Stimulated activated CD4-positive, alpha-beta T cell treated with anti-CD3 and anti-CD28 coated beads, Interleukin-1b, Interleukin-23, amount 100 ng/mL, for 48 hours (primary cell): ENCODE results near the gene CARD14.
"Not testable (repeated sequence)": the region's sequence is repeated elsewhere in the genome, so short reads cannot be mapped to it uniquely, and the experiment has no call there.

Experiments
- DNase-seq: peaks from one replicate; pipeline ENCODE4 v3.0.0-alpha.2; 2020

The CARD14 gene

DNA sequence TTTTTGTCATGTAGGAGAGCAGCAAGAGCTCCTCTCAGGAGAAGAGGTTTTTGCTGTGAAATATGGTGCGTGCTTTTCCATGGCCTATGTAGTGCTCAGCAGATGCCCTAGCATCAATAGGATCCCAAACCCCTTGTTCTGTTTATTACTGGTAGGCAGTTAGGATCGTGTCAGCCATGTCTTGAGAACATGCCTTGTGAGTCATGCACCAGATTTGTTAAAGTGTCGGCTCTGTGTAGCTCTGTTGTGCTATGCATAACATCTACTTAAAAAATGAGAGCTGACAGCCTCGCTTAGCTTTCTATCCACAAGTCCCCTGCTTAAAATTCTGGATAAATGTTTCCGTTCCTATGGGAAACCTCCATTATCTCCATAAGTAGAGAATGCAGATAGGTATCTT is 18.5 kb upstream of the CARD14 start:
- no peak for DNase-seq

DNA sequence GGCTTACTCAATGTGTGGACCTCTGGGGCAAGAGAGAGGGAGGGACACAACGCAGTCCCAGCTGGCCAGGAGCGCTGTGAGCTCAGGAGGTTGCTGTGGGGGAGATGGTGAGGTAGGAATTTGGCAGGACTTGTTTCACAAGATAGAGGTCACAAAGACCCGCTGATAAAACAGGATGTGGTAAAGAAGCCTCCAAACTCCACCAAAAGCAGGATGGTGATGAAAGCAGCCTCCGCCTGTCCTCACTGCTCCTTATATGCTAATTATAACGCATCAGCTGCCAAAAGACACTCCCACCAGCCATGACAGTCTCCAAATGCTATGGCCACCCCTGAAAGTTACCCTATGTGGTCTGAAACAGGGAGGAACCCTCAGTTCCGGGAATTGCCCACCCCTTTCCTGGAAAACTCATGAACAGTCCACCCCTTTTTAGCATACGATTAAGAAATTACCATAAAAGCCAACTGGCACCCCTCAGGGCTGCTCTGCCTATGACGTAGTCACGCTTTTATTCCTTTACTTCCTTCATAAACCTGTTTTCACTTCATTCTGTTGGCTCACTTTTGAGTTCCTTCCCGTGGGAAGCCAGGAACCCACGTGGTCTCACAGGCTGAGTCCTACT is 17.6 kb upstream of the CARD14 start:
- peak; percentile 20 for DNase-seq

DNA sequence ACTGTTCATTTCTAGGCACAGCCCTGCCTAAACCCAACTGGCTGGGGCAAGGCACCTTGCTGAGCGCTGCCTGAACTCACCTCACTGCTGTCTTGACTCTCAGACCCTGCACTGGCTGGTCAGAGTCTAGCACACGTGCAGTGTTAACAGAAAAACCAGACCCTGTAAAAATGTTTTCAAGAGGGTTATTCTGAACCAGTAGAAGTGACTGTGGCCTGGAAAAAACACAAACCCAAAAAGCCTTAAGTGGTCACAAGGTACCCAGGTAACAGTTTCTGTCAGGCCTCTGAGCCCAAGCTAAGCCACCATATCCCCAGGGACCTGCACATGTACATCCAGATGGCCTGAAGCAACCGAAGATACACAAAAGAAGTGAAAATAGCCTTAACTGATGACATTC is 16.8 kb upstream of the CARD14 start:
- DNase-seq = no peak

DNA sequence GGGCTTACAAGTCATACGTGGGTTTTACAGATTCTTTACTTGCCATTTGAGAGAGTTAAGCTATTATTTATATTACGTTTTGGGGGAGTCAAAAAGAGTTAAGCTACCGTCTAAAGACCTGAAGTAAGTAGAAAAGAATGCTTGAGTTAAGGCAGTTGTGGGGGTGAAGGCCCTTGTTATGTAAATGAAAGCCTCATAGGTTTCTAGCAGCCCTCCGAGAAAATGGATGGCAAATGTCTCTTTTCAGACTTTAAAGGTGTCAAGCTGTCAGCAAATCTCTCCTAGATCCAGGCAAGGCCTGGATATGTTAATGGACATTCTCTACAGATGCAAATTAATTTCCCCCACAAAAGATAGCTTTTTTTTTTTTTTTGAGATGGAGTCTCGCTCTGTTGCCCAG is 15.7 kb upstream of the CARD14 start:
- DNase-seq = no peak

DNA sequence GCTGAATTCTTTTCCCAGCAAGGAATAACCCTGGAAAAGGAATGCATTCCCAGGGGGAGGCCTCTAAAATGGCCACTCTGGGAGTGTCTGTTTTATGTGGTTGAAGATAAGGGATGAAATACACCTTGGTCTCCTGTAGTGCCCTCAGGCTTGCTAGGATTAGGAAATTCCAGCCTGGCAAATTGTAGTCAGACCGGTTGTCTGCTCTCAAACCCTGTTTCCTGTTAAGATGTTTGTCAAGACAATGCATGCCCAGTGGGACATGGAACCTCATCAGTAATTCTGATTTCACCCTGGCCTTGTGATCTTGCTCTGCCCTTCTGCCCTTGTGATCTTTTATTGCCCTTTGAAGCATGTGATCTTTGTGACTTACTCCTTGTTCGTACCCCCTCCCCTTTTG is 14.2 kb upstream of the CARD14 start:
- DNase-seq = not testable (repeated sequence)

DNA sequence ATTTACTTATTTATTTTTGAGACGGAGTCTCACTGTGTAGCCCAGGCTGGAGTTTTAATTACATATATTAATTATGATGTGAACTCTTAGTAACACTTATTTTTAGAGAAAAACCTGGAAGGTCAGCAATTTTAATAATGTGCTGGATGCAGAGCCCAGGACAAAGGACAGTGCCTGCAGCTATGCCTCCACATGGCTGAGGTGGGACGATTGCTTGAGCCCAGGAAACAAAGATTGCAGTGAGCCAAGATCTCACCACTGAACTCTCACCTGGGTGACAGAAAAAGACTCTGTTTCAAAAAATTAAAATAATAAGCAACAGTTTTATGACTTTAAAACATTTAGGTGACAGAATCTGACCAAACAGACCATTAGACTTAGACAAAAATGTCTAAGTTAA is 11.0 kb upstream of the CARD14 start:
- no peak for DNase-seq

DNA sequence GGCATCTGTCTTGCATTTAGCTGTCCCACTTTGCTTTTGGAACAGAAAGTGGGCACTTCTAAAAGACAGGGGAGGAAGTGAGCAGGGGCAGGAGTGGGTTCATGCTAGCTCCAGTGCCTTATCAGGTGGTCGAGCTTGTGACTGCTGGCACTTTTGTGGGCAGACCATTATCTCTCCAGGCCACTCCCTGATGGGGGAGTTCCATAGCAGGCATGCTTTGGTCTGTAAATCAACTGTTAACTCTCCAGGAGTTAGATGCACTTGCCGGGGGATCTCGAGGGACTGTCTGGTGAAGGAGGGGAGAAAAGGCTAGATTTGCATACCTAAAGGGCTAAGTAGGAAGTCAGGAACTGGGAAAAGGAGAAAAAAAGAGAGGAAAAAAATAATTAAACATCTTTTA is 9.3 kb upstream of the CARD14 start:
- no peak for DNase-seq

DNA sequence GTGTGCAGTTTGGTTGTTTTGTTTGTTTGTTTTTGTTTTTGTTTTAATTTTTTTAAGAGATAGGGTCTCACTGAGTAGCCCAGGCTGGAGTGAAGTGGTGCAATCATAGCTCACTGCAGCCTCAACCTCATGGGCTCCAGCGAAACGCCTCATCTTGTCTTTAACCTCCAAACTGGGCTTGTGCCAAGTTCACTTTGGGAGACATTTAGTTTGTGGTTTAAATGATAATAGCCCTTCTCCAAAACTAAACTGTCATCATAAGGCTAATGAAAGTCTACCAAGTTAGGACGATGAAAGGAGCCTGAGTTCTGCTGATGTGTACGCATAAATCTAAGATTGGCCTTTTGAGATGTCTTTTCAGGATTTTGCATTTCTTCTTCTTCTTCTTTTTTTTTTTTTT is 6.5 kb upstream of the CARD14 start:
- no peak for DNase-seq

DNA sequence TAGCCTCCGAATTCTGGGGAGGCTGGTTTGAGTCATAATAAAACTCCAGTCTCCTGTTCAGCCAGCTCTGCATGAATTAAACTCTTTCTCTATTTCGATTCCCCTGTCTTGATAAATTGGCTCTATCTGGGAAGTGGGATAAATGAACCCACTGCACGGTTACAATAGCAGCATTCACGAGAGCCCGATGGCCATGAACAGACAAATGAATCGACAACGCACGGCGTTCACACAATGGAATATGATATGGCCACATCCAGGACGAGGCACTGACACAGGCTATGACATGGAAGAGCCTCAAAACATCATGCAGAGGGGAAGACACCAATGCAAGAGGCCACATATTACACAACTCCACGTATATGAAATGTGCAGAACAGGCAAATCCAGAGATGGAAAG is 5.6 kb upstream of the CARD14 start:
- no peak for DNase-seq

DNA sequence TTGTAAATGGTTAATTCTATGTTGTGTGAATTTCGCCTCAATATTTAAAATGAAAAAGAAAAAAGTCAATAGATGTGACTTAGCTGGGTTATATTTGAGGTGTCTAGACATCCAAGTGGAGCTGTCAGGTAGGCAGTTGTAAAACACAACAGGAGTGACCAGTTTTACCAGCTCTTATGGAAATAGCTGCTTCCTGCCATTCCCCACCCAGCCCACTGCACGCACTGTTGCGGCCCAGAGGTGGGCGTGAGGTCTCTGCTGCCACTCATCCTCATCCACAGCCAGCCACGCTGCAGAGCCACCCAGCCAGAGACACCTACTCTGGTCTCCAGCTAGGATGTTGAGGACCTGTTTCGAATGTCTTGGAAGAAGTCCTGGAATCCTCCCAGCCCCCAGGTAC is 3.4 kb upstream of the CARD14 start:
- no peak for DNase-seq

DNA sequence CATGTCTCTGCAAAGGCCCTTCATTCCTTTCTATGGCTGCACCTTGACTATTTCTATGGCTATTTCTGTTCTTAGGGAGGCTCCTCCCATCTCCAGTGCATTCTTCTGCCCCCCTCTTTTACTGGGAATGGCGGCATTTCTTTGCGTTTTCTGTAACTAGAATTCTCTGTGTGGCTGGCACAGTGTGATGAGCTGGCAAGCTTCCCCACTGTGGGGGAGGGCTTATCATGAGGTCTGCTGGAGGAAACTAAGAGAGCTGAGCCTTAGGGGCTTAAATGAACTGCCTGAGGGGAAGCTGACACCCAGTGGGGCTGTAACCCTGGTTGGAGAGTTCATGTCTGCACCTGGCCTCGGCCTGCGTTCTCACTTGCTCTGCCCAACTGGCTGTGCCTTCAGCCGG is 1.5 kb upstream of the CARD14 start:
- no peak for DNase-seq

DNA sequence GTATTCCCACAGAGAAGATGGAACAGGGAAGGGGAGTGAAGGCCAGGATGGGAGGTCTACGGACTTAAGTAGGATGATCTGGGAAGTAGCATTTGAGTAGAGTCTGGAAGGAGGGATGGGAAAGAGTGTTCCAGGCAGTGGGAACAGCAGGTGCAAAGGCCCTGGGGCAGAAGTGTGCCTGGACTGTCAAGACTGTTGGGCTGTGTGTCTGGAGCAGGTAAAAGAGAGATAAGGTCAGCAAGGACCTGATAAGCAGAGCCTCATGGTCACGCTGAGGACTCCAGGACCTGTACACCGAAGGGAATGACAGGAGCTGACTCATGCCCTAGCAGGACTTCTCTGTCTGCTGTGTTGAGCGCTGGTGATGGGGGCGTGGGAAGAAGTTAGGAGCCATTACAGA is 723 bp upstream of the CARD14 start:
- no peak for DNase-seq

DNA sequence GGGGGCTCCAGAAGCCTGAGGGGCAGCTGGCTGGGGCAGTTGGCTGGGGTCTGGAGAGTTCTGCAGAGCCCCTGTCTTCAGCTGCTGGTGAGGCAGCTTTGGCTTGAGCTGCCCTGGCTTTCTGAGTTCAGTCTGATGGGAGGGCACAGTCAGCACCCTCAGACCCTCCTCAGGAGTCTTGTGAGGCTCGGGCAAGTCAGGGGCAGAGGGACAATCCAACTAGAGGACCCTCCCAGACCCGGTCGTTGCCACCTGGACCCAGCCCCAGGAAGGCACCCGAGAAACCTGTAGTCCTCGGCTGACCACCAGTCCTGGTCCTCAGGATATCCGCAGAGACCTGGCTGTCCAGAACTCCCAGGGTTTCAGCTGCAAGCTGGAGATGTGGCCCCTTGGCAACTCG is 1.9 kb downstream of the CARD14 start:
- no peak for DNase-seq

DNA sequence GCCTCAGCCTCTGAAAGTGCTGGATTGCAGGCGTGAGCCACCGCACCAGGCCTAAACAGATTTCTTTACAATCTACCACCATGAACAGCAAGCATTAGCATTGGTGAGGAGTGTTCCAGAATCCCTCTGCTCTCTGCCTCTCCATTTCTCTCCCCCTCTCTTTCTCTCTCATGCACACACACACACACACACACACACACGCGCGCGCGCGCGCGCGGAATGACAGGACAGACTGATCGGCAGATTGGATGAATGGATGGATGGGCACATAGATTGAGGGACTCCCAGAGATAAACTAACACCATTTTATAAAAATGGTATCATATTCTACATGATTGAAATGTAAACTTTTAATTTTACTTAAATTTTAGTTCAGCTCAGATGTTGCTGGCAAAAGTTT is 3.3 kb downstream of the CARD14 start:
- DNase-seq = no peak

DNA sequence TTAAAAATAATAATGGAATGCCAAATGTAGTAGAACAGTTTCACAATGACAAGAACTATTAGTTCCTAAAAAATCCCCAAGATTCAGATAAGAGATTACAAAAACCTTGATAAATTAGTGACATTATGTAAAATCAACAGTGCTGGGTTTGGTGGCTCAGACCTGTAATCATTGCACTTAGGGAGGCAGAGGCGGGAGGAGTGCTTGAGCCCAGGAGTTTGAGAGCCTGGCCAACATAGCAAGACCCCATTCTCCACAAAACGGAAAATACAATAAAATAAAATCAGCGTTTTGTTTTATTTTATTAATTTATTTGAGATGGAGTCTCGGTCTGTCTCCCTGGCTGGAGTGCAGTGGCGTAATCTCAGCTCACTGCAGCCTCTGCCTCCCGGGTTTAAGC is 4.1 kb downstream of the CARD14 start:
- no peak for DNase-seq

DNA sequence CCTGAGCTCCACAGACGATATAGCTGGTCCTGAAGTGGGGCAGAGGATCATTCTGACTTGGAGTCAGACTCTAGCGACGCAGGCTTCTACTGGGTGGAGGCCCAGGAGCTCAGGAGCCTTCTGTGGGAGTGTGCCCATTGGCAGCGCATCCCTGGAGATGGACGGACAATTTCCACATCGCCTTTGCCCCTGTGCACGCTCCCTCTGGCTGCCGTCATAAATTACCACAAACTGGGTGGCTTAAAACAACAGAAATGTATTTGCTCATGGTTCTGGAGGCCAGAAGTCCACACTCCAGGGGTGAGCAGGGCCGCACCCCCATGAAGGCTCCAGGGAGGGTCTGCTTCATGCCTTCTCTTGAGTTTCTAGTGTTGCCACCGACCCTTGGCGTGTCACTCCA is 6.9 kb downstream of the CARD14 start:
- no peak for DNase-seq

DNA sequence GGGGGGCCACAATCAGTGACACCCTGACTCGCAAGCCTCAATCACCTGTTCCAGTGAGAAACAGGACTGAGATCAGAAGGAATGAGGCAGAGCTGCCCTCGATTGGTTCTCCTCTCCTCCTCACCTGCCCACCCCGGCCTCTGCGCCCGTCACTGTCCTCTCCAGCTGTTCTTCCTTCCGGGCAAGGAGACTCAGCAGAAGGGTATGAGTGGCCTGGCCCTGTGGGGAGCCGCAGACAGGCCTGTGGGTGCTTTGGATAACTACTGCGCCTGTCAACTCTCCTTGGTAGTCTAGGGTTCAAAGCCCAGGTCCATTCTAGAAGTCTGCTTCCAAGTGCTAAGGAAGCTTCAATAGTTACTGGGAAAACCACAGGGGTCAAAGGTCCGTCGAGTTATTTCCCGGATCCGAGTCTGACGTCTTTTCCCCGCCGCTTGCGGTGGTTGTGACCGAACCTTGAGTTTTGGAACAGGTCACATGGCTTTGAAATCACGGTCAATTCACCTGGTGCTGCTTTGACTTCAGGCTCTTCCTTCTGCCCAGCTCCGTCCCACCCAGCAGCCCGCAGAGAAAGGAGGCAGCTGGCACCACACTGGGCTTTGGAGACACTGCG is 8.3 kb downstream of the CARD14 start:
- no peak for DNase-seq

DNA sequence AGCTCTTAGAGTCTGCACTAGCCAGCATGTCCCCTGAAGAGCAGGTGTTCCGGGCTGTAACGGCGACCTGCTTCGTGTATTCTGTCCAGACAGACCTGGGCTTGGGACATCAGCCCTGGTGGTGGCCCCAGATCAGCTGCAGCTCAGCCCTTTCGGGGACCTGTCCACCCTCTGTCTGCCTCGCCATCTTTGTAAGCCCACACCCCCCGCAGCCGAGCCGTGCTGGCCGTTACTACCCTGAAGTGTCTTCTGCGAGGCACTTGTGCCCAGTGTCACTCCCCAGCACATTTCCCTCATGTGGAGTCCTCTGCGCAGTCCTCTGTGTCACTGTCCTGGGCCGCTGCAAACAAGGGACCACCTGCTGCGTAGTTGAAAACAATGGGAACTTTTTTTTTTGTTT is 10.4 kb downstream of the CARD14 start:
- DNase-seq = no peak

DNA sequence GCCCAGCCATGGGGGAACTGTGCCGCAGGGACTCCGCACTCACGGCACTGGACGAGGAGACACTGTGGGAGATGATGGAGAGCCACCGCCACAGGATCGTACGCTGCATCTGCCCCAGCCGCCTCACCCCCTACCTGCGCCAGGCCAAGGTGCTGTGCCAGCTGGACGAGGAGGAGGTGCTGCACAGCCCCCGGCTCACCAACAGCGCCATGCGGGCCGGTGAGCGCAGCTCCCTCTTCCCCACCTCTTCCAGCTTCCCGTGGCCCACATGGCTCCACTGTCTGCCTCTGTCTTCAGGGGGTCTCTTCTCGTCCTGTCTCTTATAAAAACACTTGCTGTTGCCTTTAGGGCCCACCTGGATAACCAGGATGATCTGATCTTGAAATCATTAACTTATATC is 11.6 kb downstream of the CARD14 start:
- no peak for DNase-seq

DNA sequence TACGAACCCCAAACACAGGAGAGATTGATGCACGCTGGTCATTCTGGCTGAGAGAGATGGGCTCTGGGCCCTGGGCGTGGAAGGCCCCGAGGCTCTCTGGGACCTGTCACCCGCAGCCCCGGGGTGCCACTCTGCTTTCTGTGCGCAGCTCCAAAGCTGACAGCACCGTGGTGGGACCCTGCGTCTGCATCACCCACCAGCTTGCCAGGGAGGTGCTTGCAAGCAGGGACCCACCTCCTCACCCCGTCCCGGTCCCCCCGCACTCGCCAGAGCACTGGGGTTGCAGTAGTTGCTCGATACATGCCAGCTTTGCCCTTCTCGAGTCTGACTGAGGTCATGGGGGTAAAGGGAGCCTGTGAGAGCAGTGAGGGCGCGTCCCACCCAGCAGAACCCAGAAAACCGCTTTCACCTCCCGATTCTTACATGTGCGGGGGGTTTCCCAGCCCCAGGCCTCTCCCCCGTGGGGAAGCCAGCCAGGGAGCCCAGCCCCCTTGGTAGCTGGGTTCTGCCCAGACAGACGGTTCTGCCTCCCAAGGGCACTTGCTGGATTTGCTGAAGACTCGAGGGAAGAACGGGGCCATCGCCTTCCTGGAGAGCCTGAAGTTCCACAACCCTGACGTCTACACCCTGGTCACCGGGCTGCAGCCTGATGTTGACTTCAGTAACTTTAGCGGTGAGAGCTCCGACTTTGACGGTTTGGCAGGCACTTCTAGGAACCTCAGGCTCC is 12.5 kb downstream of the CARD14 start:
- no peak for DNase-seq

DNA sequence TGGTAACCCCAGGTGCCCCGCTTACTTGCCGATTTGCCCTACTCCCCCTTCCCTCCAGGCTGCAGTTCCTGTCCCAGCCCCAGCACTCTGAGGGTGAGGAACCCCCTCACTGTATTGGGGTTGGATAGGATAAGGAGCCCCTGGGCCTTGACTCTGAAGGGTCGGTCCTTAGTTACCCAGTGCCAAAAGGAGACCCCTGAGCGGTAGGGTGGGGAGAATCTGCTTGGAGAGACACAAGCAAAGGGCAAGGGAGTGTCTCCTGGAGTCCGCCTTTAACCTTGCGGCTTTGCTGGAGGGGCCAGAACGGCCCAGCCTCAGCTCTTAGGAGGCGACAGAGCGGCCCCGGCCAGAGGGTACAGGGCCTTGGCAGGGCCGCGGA is 13.0 kb downstream of the CARD14 start:
- no peak for DNase-seq

DNA sequence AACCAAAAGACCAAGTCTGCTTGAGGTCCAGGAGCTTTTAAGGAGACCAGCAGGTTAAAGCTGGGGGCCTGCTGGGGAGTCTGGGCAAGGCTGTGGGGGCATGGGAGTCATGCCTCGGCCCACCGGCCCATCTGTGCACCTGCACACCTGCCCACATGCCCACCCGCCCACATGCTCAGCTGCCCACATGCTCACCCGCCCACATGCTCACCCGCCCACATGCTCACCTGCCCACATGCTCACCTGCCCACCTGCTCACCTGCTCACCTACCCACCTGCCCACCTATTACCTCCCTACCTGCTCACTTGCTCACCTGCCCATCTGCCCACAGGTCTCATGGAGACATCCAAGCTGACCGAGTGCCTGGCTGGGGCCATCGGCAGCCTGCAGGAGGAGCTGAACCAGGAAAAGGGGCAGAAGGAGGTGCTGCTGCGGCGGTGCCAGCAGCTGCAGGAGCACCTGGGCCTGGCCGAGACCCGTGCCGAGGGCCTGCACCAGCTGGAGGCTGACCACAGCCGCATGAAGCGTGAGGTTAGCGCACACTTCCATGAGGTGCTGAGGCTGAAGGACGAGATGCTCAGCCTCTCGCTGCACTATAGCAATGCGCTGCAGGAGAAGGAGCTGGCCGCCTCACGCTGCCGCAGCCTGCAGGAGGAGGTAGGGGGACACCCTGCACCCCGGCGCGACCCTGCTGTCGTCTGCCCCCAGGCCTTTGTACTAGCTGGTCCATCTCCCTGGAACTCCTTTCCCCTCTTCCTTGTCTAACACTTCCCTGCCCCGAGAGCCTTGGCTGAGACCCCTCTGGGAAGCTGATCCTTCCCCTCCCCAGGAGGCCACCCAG is 14.0 kb downstream of the CARD14 start:
- DNase-seq = no peak

DNA sequence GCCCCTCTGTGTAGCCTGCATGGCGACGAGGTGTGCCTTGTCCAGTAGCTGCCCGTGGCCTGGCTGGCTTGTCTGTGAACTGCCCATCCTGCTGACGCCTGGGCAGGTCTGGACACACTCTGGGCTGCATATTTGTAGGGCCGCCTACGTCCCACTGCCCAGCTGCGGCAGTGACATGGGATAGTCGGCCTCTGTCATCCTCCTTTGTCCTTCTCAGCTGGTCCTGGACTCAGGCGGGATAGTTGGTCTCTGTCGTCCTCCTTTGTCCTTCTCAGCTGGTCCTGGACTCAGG is 14.5 kb downstream of the CARD14 start:
- no peak for DNase-seq

DNA sequence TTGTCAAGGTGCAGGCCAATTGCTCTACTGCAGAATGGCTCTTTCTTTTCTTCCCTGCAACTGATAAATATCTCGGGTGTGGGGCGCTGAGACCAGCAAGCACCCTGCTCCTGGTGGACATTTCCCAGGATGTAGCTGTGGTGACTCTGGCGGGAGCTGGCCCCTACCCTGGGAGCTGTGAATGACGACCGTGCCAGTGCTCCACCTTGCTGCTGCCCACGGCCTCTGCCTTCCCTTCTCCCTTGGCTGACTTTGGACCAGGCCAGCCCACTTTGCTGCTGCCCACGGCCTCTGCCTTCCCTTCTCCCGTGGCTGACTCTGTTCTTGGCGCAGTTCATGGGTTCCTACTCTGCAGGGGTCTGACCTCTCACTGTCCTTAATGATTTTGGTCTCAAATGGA is 16.1 kb downstream of the CARD14 start:
- DNase-seq = no peak
